ACC112 (cell line): ENCODE measurements around the gene IQGAP3.
A peak's percentile ranks its signal among the peaks of the same experiment; 100 is the strongest.

Source experiments
- H2AFZ ChIP-seq: fragments of 200-600 bp; sonication (generic); one replicate; pipeline ENCODE4 v1.6.0; 2017; ENCODE audit warnings: antibody characterized with exemption, low read length; ENCODE audit not compliant: unreplicated experiment
- H3K27ac ChIP-seq: fragments of 200-600 bp; sonication (generic); 2 replicates; pipeline ENCODE4 v1.5.1; 2014; ENCODE audit warnings: low read depth, mild to moderate bottlenecking, antibody characterized with exemption, low read length, moderate library complexity
- H3K27me3 ChIP-seq: fragments of 200-600 bp; sonication (generic); 2 replicates; pipeline ENCODE4 v1.6.1; 2014; ENCODE audit warnings: mild to moderate bottlenecking, antibody characterized with exemption, low read length, moderate library complexity, mixed read lengths; ENCODE audit not compliant: insufficient read depth
- H3K36me3 ChIP-seq: fragments of 200-600 bp; sonication (generic); 2 replicates; pipeline ENCODE4 v1.6.1; 2016; ENCODE audit warnings: mild to moderate bottlenecking, antibody characterized with exemption, low read length, moderate library complexity, mixed read lengths; ENCODE audit not compliant: insufficient read depth
- H3K4me1 ChIP-seq: fragments of 200-600 bp; sonication (generic); one replicate; pipeline ENCODE4 v1.6.1; 2016; ENCODE audit warnings: low read length, mixed read lengths; ENCODE audit not compliant: insufficient read depth, unreplicated experiment, control insufficient read depth
- H3K4me3 ChIP-seq: fragments of 200-600 bp; sonication (generic); 2 replicates; pipeline ENCODE4 v1.5.1; 2014; ENCODE audit warnings: mild to moderate bottlenecking, low read depth, low read length
- H3K79me2 ChIP-seq: fragments of 200-600 bp; sonication (generic); one replicate; pipeline ENCODE4 v1.6.0; 2016; ENCODE audit warnings: low read length; ENCODE audit not compliant: control insufficient read depth, unreplicated experiment, insufficient read depth

The IQGAP3 gene

DNA sequence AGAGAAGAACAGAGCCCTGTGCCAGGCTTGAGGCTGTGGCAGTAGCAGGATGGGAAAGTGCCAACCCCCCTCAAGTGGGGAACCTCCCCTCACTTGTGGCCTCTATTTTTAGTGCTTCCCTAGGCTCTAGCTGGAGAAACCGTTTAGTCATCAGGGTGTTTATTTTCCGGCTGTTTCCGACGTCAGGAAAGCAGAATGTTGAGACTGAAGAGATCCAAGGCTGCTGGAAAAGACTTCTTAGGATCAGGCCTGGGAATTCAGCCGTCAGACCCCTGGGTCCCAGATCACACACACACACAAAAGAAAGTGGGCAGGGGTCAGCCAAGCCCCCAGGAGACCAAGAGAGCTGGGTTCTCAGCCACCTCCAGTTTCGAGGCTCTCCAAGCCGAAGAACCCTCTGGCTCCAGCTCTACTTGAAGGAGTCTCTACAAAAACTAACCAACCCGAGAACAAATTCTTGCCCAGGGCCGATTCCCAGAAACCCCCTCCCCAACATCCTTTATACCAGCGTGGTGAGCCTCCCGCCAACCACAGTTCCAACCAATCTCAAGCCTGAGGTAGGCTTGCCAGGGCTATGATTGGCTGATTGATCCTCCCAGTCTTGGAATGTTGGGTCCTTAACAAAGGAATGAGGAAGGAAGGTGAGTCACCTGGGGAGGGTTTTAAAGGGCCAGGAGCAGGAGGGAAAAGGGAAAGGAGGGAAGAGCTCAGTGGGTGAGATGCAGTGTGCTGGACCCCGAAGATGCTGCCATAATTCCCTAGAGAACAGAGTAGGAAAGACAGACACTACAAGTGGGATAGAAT is 69.3 kb downstream of the IQGAP3 start:
- peak overlapping the region; percentile 1 for H2AFZ ChIP-seq
- no peaks in the 10 kb centered on the region for H3K36me3 ChIP-seq
- peak overlapping the region; percentile 98 for H3K27ac ChIP-seq
- H3K4me1 ChIP-seq: peaks cover 53% of the 10 kb centered on the region
- peaks cover 24% of the 10 kb centered on the region for H3K79me2 ChIP-seq
- H3K27me3 ChIP-seq: no peaks in the 10 kb centered on the region
- peak overlapping the region; percentile 63 for H3K4me3 ChIP-seq

DNA sequence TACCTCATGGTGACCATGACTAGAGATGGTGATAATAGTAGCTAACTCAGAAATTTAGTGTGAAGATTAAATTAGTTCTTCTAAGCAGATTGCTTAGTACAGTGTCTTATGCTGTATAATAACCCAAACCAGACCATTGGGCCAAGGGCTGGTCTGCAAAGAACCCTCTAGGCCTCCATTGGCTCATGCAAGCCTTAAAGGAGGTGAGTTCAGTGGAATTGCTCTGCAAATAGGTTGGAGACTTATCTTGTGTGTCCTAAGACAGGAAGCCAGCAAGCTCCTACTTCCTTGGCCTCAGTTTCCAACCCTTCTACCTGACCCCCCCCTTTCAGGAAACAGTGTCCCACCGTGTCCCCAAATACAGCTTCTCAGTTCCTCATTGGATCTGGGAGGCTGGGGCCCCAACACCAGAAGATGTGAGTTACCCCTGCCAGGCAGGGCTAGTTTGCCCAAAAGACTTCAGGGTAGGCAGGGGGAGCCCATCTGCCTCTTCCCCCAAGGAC is 69.9 kb downstream of the IQGAP3 start:
- no peaks in the 10 kb centered on the region for H3K27me3 ChIP-seq
- peak overlapping the region; percentile 6; the same call in 1 of the 2 replicates for H3K4me3 ChIP-seq
- H3K4me1 ChIP-seq: peaks cover 60% of the 10 kb centered on the region
- no peaks in the 10 kb centered on the region for H3K36me3 ChIP-seq
- H3K79me2 ChIP-seq: peaks cover 30% of the 10 kb centered on the region
- H3K27ac ChIP-seq: peak overlapping the region; percentile 98
- H2AFZ ChIP-seq: no peak overlapping the region

DNA sequence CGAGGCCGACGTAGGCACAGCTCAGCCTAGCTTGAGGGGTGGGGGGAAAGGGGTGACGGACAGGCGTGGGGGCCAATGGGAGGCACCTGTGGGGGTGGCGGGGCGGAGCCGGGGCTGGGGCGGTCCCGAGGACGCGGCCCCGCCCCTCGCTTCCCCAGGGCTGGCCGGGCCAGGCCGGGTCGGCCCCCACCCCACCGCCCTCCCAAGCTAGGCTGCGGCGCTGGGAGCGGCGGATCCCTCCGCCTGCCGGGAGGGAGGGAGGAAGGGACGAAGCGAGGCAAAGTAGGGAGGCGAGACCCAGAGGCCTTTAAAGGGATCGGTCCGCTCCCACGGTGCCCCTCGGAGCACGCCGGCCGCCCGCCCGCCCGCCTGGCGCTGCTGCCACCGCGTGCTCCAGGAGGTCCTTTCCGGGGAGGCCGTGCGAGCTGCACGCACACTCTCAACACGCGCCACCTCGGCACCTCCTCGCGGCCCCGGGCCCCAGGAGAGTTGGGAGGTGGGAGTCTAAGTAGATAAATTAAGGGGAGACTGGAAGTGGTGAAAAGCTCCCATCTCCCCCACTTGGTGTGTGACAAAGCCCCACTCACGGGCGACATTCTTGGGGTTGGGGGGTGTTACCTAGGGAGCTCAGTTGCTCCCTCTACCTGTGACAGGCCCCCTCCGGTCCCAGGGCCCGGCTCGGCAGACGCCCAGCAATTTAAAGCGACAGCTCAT is 71.4 kb downstream of the IQGAP3 start:
- peak overlapping the region; percentile 36 for H2AFZ ChIP-seq
- H3K4me3 ChIP-seq: peak overlapping the region; percentile 98
- peaks cover 73% of the 10 kb centered on the region for H3K4me1 ChIP-seq
- H3K36me3 ChIP-seq: no peaks in the 10 kb centered on the region
- no peaks in the 10 kb centered on the region for H3K27me3 ChIP-seq
- H3K79me2 ChIP-seq: peaks cover 45% of the 10 kb centered on the region
- peak overlapping the region; percentile 98 for H3K27ac ChIP-seq

- H3K27ac ChIP-seq: peak within 1 kb of the TSS; percentile 98
- peaks cover 71% of the 10 kb centered on the region for H3K4me1 ChIP-seq
- H2AFZ ChIP-seq: peak within 1 kb of the TSS; percentile 36
- H3K36me3 ChIP-seq: no peaks in the 10 kb centered on the region
- H3K79me2 ChIP-seq: peaks cover 50% of the 10 kb centered on the region
- H3K27me3 ChIP-seq: no peaks in the 10 kb centered on the region
- peak within 1 kb of the TSS; percentile 98 for H3K4me3 ChIP-seq
These were observed 71.9 kb downstream of the IQGAP3 start, which contains the start of gene MEF2D for GRCh38 chr1:156500543-156500792. MEF2D (minus strand) TSS chr1:156500775; CDS start chr1:156483292, 17,483 bp downstream.

- peaks cover 55% of the 10 kb centered on the region for H3K79me2 ChIP-seq
These were observed 72.4 kb downstream of the IQGAP3 start for GRCh38 chr1:156499842-156500542.

GRCh38 chr1:156499194-156499841 is 73.0 kb downstream of the IQGAP3 start:
- Histone ChIP-seq H2AFZ (no peak overlapping the region), H3K4me1 (peaks cover 65% of the 10 kb centered on the region), H3K27me3 (no peaks in the 10 kb centered on the region), H3K4me3 (peak overlapping the region; percentile 98), H3K36me3 (no peaks in the 10 kb centered on the region), H3K27ac (peak overlapping the region; percentile 44), H3K79me2 (peaks cover 62% of the 10 kb centered on the region)

More at GRCh38 chr1:156499842-156500542, 72.4 kb downstream of the IQGAP3 start:
- H3K27me3 ChIP-seq: no peaks in the 10 kb centered on the region
- H3K4me1 ChIP-seq: peaks cover 71% of the 10 kb centered on the region
- no peaks in the 10 kb centered on the region for H3K36me3 ChIP-seq
- peak overlapping the region; percentile 98 for H3K27ac ChIP-seq
- peak overlapping the region; percentile 98 for H3K4me3 ChIP-seq
- H2AFZ ChIP-seq: no peak overlapping the region

DNA sequence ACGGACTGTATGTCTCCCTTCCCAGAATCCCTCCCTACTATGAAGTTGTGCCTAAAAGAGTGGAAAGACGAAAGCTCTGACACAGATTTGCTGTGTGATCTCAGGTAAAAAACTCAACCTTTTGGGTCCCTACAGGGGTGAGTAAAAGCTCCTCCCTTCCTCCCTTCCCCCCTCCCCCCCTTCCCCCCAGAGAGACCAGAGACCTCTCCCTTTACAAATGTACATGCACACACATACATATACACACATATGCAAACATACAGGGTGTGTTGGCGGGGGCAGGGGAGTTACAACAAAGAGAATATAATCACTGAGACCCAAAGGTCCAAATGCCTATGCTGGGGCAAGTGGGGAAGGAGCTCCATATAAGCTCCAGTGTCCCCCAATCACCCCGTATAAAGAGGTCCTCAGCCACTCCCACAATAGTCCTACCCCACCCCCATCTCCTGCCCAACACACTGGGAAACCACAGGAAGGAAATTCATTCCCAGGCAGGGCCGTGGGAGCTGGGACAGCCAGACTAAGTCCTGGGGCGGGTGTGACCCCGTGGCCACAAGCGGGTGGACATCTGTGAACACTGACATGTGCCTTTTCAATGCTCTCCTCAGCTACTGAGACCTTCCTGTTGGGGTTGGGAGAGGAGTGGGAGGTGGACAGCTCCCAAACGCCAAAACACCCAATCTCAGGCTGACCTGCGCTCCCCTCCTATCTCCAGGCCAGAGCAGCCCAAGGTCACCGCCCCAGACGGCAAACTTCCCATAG is 73.8 kb downstream of the IQGAP3 start:
- Histone ChIP-seq H3K4me1 (peaks cover 58% of the 10 kb centered on the region), H3K4me3 (peak overlapping the region; percentile 98), H3K79me2 (peaks cover 69% of the 10 kb centered on the region), H3K27me3 (no peaks in the 10 kb centered on the region), H2AFZ (no peak overlapping the region), H3K36me3 (no peaks in the 10 kb centered on the region), H3K27ac (peak overlapping the region; percentile 44)

DNA sequence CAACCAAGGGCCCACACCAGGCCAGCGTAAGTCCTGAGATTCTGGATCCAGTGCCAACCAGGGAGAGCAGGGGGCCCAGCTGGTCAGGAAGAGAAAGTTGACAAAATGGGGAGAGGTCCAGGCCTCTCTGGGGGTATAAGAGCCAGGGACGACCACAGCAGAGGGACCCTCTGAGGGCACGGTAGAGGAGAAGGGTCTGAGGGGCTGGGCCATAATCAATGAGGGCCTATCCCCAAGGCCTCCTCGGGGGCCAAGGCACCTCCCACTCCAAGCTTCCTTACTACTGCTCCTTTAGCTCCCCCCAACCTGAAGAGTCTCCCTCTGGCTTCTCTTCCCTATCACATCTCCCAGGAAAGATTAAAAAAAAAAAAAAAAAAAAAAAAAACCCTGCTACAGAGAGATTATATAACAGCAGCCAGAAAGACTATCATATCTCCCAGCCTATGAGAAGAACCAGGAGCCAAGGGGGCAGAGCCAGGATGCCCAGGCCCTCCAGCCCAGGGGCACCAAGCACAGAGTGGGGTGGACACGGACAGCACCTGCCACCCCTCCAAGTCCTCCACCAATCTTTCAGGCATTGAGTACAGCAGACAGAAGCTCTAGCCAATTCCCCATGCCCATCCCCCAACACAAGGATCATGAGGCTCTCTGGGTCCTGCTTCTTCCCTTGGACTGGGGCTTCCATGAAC is 74.5 kb downstream of the IQGAP3 start:
- Histone ChIP-seq H3K27me3 (no peaks in the 10 kb centered on the region), H3K4me1 (peaks cover 53% of the 10 kb centered on the region), H3K36me3 (no peaks in the 10 kb centered on the region), H2AFZ (no peak overlapping the region), H3K79me2 (peaks cover 76% of the 10 kb centered on the region), H3K4me3 (peak overlapping the region; percentile 98), H3K27ac (no peak overlapping the region; the same call in 1 of the 2 replicates)

DNA sequence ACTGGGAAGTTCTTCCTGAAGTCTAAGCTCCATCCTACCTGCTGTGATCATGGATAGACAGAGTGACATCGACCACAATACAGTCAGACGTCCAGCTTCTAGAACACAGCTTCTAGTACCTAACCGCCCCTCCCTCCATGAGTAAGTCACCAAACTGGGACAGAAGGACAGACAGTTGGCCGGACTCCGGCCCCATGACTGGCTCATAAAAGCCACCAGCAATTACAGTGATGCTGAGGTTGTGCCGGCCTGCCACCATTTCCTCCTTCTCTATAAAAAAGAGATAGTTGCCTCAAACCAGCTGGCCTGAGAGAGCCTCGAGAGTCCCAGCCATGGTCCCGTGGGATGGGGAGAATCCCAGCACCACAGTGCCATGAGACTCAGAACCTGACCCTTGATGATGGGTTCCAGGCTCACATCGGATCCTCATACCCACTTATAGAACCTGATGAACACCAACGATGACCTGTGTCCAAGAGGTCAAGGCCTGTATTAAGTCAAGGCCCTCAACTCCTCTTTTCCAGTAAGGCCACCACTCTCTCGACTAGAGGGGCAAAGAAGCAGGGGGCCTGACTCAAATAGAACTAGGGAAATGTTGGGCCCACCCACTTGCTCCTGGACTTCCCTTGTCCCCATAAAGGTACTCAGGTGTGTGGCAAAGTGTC is 75.2 kb downstream of the IQGAP3 start:
- Histone ChIP-seq H2AFZ (no peak overlapping the region), H3K27ac (no peak overlapping the region), H3K4me1 (peaks cover 52% of the 10 kb centered on the region)

More for the DNA sequence above, 75.2 kb downstream of the IQGAP3 start:
- Histone ChIP-seq H3K4me3 (no peak overlapping the region), H3K27me3 (no peaks in the 10 kb centered on the region), H3K36me3 (no peaks in the 10 kb centered on the region), H3K79me2 (peaks cover 83% of the 10 kb centered on the region)
